Measurements from ENCODE around the gene BRSK1.

The BRSK1 gene

DNA sequence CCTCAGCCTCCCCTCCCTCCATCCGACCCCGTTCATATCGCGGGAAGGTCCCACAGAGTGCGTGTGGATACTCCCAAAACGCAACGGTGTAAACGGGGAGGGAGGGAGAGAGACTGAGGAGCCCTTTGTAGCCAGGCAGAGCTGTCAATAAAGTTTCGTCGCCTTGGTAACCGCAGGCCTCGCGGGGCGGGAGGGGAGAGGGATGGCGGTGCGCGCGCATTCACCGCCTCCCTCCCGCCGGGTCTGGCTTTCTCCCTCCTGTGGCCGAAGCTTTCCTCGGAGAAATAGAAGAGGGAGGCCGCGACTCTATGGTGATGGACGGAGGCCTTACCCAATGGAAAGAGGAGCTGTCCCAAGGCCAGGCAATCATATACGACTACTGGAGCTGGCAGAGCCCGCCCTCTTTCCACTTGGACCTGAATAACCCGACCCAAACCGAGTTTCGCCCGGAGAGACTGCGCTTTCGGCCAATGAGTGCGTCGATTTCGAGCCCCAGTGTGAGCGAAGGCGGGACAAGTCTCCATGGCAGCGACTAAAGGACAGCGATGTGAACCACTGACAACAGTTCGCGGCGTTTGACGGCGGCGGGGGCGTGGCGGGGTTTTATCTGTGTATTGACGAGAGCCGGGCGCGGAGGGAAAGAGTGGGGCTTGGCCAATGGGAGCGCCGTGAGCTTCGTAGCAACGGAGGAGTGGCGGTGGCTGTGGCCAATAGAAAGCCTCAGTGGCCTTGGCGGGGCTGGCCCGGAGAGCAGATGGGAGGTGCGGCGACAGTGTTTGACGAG, 55.5 kb downstream of the BRSK1 start, which contains the start of gene KMT5C:
KMT5C (plus strand) TSS at position 772 of the 784 bp plus-strand sequence. CDS start 2,061 bp downstream, outside the sequence.
- DNase-seq, result peak; percentile 100

DNA sequence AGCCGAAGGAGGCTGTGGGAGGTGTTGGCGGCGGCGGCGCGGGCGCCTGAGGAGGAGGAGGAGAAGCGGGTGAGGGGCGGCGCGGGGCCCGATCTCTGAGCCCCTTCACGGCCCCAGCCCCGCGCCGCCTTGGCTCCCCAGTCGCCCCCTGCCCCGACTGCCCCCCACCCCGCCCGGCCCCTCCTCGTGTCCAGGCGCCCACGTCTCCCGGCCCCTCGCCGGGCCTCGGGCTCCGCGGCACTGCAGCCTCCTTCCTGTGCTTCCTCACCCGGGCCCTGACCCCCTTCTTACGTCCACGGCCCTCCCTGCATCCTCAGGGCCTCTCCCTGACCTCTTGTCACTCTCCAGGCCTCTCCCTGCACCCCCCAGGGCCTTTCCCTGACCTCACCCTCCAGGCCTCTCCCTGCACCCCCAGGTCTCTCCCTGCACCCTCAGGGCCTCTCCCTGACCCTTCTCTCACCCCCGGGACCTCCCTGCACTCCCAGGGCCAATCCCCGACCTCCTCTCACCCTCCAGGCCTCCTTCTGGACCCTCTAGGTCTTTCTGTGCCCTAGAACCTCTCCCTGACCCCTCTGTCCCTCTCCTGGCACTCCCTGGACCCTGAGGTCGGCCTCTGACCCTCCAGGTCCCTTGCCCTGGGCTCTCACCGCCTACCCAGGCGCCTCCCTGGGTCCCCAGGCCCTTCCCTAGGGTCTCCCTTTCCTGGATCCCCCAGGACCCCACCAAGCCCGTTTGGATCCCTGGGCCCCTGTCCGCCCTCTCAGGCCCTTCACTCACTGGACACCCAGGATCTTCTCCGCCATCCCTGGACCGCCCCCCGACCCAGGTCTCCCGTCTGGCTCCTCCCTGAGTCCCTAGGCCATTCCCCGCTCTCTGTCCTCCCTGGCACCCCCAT, 56.3 kb downstream of the BRSK1 start:
- DNase-seq, result no peak

DNA sequence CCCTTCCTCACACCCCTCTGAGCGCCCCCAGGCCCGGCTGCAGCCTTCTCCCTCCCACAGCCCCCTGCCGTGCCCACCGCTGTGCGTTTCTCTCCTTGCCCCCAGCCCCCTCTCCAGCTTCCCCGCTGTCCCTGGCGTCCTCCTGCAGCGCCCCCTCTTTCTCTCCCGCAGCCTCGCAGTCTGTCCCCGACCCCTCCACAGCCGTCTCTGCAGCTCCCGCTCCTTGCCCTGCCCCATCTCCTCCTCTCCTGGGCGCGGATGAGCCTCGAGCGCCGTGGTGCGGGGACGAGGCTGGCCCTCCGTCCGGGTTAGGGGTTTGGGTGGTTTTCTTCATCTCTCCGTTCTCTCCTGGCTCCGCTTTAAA, 57.0 kb downstream of the BRSK1 start:
- no peak for DNase-seq

DNA sequence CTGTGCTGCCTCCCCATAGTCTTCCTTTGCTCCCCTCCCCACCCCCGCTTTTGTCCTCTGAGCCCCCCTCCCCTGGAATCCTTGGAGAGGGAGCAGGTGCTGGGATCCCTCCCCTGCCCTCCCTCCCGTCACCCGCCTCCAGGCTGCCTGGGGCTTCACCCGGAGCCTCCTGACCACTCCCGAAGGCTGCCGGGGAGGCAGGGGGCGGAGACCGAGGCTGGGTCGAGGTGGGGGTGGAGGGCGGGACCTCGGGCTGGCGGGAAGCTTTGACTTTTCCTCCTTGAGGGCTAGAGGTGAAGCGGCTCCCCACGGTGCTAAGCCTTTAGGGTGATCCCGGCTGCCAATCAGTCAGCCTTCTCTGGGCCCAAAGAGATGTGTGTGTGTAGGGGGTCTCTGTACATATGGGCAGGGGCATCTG, 57.4 kb downstream of the BRSK1 start:
- DNase-seq, result peak; percentile 58

DNA sequence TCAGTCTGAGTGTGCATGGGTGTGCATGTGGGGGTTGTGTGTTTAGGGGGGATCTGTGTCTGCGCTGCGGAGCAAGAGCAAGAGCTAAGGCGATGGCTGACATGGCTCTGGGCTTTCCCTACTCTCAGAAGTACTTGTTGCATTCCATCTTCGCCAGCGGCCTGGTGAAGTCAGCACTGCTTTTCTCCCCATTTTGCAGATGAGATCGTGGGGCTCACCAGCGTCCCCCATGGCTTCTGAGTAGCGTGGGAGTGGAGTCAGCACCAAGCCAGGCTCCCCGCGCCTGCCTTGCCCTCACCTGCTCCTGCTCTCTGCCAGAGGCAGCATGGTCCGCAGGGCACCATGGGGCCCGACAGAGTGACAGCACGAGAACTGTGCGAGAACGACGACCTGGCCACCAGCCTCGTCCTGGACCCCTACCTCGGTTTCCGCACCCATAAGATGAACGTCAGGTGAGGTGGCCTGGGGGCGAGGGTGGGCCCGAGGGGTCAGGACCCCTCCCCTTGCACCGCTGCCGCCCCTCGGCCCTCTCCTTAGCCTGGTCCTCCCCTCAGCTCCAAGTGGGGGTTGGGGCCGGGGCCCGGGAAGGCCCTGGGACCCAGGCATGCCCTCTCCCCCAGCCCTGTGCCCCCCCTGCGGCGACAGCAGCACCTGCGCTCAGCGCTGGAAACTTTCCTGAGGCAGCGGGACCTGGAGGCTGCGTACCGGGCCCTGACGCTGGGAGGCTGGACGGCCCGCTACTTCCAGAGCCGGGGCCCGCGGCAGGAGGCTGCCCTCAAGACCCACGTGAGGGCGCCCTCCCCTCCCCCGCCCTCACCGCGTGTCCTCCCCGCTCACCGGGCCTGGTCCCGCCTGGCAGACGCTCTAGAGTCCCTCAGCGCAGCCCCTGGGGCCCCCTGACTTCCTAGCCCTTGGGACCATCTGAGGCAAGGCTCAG, 58.1 kb downstream of the BRSK1 start:
- DNase-seq, result no peak

DNA sequence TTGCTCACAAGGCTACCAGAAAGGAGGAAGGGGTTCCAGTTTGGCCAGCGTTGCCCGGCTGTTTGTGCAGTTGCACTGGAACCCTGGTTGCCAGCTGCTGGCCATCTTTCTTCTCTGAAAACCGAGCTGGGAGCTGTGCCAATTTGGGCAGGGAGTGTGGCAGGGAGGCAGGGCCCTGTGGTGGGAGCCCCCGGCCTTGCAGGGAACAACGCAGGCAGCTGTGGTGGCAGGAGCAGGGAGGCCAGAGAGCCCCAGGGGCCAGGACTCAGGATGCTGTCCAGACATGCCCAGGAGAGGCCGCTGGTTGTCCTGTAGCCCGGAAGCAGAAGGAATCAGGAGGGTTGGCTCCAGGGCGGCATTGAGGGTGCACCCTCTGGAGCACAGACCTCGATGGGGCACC, 60.6 kb downstream of the BRSK1 start:
- no peak for DNase-seq

DNA sequence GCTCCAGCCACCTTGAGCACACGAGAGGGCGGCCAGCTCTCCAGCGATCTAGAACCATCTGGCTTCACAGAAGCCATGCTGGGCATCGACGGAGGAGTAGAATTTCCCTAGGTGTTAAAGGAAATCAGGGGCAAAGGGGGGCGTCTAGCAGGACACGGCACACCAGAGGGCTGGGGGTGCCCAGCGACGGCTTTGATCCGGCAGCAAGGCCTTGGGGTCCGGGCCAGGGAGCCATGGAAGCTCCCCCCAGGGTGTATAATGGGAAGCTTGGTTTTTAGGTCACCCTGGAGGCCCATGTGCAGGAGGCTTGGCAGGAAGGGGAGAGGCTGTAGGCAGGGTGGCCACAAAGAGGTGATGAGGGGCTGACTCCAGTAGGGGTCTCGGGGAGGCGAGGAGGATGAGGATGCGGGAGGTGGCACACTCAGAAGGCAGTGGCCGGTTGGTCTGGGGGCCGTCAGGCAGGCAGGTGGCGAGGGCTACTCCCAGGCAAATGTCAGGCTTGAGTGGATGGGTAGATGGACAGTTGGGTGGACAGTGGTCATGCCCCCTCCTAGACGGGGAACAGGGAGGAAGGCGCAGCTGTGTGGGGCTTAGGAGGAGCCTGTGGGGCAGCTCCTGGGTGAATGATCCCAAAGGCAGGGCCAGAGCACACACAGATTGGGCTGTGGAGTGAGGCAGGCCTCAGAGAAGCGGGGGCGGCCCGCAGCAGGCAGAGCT, 61.5 kb downstream of the BRSK1 start:
- no peak for DNase-seq

DNA sequence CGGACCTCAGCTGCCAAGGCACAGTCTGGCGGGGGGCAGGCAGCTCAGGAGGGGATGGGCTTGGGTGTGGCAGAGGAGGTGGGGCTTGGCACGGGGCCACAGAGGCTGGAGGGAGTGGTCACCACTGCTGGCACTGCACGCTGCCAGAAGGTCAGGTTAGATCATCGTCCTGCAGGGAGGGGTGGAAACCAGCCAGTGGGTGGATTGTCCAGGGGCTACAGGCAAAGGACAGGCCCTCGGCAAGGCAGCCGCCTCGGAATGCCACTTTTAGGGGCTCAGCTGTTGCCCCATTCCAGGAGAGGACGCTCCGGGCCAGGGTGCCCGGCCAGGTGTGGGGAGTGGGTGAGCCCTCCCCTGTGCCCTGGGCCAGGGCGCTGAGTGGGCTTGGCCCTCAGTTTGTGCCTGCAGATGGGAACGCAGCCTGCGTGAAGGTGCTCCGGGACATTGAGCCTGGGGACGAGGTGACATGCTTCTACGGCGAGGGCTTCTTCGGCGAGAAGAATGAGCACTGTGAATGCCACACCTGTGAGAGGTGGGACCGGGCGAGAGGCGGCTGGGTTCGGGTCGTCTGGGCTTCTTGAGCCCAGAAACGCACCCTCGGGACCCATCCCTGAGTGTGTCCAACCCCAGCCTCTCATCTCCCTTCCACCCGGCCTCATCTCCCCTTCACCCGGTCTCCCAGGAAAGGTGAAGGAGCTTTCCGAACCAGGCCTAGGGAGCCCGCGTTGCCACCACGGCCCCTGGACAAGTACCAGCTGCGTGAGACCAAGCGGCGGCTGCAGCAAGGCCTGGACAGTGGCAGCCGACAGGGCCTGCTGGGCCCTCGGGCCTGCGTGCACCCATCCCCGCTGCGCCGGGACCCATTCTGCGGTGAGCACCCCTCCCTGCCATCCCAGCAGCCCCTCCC, 62.3 kb downstream of the BRSK1 start:
- no peak for DNase-seq

DNA sequence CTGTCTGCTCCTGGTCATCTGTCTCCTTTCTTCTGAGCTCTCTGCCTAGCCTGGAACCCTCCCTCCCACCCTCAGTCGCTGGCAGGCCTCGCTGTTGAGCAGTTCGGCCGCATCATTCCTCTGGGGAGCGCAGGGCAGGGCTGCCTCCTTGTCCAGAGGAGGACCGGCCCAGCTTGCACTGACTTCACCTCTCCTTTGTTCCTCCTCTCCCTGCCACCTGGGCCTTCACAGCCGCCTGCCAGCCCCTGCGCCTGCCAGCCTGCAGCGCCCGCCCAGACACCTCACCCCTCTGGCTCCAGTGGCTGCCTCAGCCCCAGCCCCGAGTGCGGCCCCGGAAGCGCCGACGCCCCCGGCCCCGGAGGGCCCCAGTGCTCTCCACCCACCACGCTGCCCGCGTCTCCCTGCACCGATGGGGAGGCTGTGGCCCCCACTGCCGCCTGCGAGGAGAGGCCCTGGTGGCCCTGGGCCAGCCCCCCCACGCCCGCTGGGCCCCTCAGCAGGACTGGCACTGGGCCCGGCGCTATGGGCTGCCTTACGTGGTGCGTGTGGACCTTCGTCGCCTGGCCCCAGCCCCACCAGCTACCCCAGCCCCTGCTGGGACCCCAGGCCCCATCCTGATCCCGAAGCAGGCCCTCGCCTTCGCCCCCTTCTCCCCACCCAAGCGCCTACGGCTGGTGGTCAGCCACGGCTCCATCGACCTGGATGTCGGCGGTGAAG, 63.1 kb downstream of the BRSK1 start:
- no peak for DNase-seq

DNA sequence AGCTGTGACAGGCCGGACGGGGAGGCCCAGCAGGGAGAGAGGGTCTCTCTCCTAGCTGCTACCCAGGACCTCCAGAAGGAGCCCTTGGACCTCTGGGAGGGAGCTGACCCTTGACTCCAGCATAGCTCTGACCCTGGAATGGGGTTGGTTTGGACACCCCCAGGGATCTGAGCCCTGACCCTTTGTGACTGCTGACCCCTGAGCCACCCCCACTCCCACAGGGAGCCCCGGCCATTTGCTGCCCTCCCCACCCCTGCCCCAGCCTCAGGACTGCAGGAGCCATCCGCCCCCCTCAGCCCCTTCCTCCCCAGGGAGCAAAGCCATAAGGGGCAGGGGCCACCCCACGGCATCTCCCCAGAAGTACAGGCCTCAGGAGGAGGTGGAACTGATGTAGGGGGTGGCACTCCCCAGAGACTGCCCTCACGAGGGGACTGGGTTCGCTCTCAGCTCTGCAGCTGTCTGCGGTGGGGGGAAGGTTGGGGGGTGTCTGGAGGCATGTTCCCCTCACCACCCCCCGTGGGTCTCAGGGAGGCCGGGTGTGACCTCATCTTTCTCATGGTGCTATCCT, 63.7 kb downstream of the BRSK1 start:
- DNase-seq, result no peak

DNA sequence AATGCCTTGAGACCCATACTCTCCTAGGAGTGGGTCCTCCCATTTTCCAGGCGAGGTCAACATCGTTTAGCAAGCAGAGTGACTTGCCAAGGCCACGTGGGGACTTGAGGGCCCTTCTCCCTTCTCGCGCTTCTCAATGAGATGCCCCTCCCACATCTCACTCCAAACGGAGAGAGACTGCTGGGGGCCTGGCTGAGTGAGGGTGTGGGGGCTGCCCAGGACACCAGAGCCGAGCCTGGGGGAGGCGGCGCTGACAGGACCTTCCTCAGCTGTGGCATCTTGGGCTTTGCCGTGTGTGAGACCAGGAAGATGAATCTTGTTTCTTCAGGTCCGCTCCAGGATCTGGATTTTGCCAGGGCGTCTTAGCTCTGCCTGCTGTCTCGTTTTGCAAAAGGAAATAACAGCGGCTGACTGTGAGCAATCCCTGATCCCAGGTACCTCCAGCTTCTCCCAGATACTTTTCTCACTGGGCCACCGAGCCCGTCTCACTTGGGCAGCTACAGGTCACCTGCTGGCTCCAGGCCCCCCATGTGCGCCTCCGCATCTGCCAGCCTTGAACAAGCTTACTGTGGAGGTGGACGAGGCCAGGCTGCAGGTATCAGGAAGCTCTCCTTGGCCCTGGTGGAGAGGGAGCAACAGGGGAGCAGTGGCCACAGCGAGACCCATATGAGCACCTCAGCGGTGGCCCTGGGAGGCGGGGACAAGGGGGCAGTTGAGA, 64.7 kb downstream of the BRSK1 start:
- no peak for DNase-seq

DNA sequence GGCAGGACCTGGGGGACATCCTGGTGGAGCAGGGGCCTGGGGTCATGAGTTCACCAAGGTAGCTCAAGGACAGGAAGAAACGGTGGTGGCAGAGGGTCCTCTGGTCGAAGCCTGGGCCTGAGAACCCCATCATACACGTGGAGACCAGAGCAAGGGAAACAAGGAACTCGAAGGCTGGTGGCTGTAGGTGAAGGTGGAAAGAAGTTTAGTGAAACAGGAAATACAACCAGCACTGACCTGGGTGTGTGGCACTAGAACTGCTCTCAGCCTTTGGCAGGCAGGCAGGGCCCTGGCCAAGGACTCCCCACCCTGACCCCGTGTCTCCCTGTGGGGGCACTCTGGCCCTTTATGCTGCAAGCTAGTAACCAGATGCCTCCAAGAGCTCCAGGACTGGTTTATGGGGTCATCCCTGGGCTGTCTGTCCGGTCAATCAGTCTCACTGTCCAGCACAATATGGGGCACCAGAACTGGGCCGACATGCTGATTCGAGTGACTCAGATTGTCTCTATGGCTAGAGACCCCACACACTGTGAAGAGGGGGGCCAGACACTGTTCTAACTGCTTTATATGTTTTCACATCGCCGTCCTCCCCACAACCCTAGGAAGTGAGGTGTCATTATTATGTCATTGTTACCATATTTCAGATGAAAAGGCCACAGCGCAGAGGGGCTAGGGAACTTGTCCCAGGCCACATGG, 67.0 kb downstream of the BRSK1 start:
- DNase-seq, result no peak

DNA sequence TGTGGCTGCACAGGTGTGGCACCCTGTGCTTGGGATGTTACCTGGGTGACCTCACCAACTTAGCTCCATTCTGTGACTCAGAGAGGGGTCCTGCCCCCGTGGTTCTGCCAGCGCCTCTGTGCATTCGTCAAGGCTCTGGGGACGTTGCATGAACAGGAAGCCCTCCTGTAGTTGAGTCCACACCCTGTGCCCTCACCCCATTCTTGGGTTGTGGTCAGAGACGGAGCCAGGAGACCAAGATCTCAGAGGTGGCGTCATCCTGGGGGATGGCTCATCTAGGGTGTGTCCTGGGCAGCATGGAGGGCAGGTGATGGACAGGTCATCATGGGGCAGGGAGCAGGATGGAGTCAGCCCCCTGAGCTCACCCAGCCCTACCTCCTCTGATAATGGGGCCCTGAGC, 68.2 kb downstream of the BRSK1 start:
- no peak for DNase-seq

DNA sequence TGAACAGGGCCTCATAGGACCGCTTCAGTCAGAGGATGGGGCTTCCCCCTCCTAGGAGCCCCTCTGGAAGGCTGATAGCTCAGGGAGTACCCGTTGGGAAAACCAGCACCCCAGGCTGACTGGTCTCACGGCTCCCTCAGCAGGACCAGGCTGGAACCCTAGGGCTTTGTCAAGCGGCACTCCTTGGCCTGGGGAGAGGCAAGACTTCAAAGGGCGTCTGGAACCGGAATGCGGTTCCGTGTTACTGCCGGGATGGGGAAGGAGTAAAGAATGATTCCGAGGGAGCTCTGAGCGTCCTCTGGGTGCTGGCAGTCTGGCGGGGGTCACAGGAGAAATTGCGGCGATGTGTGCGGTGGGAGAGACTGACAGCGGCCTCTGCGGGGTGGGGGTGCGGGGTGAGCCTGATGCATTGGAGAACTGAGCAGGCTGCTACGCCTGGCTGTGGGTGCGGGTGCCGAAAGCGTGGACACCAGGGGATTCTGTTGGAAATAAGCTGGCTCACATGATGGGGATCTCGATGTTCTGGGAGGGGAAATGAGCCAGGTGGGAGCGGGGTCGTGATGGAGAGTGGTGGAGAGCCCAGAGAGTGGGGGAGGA, 68.8 kb downstream of the BRSK1 start:
- DNase-seq, result no peak

DNA sequence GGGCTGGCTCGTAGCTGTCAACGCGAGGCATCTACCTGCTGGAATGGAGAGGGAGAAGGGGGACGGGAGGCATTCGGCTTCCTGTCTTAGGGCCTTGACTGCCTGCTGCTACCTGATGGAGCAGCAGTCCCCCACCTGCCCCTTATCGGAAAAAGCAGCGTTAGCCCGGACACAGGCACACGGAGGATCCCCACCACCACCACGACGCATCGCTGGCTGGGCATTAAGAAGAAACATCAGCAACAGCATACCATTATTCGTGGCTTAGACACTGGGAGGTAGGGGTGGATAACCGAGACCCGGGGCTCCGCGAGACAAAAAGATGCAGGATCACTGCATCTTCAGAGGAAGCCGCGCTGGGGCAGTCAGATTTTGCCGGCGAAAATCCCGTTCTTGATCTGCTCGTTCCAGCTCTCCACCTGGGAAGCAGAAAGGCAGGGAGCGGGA, 69.6 kb downstream of the BRSK1 start:
- DNase-seq, result no peak

DNA sequence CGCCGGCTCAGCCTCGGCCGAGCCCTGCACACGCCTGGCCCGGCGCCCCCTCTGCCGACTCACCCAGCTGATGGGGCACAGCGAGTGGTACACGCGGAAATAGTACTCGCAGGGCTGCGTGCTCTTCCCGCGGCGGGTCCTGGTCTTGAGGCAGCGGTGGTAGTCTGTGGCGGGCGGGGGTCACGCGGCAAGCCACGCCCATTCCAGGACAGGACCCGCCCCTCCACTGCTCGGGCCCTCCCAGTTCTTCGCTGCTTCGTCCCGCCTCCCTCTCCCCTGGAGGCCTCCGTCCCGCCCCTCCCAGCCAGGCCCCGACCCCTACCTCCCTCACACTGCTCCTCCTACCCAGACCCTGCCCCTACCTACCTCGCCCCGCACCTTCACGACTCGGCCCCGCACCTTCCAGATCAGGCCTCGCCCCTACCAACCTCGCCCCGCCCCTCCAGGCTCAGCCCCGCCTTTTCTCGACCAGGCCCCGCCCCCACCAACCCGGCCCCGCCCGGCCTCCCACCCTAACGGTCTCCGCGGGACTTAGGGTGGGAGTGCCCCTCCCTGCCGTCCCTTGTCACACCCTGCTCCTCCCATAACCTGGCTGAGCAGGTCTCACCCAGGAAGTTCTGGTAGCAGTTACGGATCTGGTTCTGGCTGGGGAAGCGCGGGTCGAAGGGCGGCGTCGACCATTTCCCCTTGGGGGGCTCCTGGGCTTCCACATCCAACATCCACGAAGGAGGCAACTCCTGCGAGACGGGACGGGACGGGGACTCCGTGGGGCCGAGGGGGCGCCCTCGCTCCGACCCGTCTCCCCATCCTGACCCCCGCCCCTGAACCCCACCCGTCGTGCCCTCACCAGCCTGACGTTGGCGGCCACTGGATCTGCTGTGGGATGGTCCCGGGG, 70.3 kb downstream of the BRSK1 start:
- DNase-seq, result peak; percentile 70

DNA sequence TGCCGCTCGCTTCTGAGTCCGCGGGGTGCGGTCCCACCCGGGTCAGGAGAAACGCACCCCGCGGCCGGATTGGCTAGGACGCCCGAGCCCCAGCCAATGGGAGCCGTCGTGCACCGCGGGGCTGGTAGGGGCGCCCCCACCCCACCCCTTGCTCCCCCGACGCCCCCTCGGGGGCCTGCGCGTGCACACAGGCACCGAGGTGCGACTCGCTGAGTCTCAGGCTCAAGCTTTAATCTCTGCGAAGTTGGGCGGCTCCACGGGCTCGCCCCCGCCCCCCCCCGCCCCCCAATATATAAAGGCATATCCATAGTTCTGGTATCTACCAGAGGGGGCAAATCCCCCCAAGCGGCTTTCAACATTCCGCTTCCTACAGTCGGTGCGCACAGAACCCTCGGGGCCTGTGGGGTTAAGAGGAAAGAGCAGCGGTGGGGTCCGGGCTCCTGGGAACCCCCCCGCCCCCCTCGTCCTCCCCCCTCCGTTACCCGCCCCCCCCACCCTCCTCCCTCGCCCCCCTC, 71.0 kb downstream of the BRSK1 start, which contains the start of gene COX6B2:
COX6B2 (minus strand) TSS at position 22 of the 515 bp plus-strand sequence. CDS start 198 bp downstream, outside the sequence.
- DNase-seq, result no peak

All from stimulated activated CD4-positive, alpha-beta T cell treated with anti-CD3 and anti-CD28 coated beads, Interleukin-4, amount 100 ng/mL, for 24 hours (primary cell).